Measurements from ENCODE around the gene CCL2.

CCL2 gene

DNA sequence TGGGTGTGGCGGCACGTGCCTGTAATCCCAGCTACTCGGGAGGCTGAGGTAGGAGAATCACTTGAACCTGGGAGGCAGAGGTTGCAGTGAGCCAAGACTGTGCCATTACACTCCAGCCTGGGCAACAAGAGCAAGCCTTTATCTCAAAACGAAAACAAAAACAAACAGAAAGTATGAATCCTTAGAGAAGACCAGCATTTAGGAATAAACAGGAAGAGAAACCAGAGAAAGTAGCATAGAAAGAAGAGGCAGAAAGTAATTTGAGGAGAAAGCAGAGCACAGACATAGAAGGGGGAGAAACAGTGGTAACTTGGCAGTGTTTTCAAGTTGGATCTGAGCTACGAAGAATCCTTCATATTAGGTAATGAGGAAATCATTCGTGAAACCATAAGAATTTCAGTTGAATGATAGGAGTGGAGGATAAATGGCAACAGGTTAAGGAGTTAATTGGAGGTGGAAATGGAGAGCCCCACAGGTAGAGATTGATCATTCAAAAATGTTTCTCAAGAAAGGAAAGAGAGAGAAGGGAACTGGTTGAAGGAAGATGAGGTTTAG is 9.7 kb upstream of the CCL2 start:
- TF ChIP-seq, protein P1, sequence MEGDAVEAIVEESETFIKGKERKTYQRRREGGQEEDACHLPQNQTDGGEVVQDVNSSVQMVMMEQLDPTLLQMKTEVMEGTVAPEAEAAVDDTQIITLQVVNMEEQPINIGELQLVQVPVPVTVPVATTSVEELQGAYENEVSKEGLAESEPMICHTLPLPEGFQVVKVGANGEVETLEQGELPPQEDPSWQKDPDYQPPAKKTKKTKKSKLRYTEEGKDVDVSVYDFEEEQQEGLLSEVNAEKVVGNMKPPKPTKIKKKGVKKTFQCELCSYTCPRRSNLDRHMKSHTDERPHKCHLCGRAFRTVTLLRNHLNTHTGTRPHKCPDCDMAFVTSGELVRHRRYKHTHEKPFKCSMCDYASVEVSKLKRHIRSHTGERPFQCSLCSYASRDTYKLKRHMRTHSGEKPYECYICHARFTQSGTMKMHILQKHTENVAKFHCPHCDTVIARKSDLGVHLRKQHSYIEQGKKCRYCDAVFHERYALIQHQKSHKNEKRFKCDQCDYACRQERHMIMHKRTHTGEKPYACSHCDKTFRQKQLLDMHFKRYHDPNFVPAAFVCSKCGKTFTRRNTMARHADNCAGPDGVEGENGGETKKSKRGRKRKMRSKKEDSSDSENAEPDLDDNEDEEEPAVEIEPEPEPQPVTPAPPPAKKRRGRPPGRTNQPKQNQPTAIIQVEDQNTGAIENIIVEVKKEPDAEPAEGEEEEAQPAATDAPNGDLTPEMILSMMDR (IDR thresholded peaks at IDR 0.05; ENCODE audit: low read depth, low read length) = no peak
- H3K4me3 ChIP-seq (ENCODE audit: low read depth, low read length) = no peak overlapping the region
- DNase-seq (ENCODE audit: low read depth, low spot score) = no peak
- in situ Hi-C loops (cut with HindIII; ENCODE audit: low sequenced_read_pairs) = no loop called here

DNA sequence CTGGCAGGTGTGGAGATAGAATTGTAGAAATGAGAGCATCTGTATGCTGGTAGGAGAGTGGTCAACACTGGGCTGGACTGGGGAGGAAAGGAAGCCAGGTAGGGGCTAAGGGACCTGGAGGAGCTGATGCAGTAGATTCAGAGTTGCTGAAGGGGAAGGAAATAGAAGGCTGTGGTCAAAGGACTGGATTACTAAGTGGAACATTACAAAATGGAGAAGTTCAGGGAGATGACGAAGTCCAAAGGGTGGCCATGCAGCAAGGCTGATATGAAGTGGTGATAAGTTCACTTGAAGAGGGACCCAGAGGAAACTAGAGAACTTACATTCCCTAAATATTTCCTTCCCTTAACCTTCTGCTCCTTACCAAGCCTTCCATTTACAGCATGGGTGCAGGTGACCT is 8.6 kb upstream of the CCL2 start:
- TF ChIP-seq, protein P1 (IDR thresholded peaks at IDR 0.05; ENCODE audit: low read depth, low read length) = no peak
- in situ Hi-C loops (cut with HindIII; ENCODE audit: low sequenced_read_pairs) = no loop called here
- no peak overlapping the region for H3K4me3 ChIP-seq (ENCODE audit: low read depth, low read length)
- no peak for DNase-seq (ENCODE audit: low read depth, low spot score)

DNA sequence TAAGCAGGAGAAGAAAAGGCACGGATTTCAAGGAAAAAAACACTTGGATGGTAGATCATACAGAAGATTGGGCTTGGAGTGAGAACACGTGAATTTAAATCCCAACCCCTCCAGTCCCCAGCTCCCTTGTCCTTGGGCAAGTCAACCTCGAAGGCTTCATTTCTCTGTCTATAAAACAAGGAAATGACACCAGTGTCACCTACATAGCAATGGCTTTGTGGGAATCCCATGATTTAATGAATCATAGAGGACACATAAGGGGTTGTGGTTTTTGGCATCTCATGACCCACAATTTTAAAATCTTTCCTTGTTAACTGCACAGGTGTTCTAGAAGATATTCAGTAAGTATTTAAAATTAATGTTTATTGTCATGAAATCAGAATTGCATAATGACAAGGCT is 8.2 kb upstream of the CCL2 start:
- in situ Hi-C loops (cut with HindIII; ENCODE audit: low sequenced_read_pairs) = no loop called here
- H3K4me3 ChIP-seq (ENCODE audit: low read depth, low read length) = no peak overlapping the region
- DNase-seq (ENCODE audit: low read depth, low spot score) = no peak
- TF ChIP-seq, protein P1 (IDR thresholded peaks at IDR 0.05; ENCODE audit: low read depth, low read length) = no peak

DNA sequence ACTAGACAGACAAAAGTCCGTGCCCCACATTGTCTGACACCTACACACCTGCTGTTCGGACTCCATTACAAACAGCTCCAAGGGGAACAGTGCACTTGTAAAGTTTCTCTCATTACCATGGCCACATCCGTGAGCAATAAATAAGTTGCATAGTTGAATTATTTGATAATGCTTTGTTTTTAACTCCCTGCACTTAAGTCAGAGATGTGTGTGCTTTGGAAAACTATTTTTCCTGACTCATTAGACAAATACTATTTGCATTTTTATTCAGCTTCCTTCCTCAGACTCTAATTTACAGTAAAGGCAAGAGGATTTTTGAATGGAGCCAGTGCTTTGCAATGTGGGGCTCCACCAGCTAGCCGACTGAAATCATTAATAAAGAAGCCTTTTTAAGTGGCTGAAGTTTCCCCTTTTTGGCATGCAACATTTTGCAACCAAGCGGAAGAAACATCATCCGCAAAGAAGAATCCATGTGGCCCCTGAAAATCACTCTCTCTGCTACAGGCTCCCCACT is 6.5 kb upstream of the CCL2 start:
- TF ChIP-seq, protein P1 (IDR thresholded peaks at IDR 0.05; ENCODE audit: low read depth, low read length) = no peak
- in situ Hi-C loops (cut with HindIII; ENCODE audit: low sequenced_read_pairs) = no loop called here
- DNase-seq (ENCODE audit: low read depth, low spot score) = peak; percentile 80
- H3K4me3 ChIP-seq (ENCODE audit: low read depth, low read length) = no peak overlapping the region

DNA sequence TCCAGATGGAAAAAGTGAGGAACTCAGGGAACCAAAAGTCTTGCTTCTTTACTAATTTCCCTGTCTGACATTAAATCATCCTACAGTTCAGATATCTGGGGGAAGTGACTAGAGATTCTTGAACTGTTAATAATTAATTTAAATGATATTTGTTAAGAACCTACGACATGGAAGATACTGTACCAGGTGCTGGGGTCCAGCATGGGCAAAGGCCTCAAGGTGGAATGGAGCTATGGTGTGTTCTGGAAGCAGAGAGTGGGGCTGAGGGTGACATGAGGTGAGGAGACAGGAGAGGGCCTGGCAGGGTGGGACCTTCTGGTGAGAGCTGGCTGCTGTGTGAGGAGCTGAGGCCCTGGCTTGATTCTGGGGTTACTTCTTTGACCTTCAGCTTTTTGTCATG is 6.0 kb upstream of the CCL2 start:
- in situ Hi-C loops (cut with HindIII; ENCODE audit: low sequenced_read_pairs) = no loop called here
- no peak overlapping the region for H3K4me3 ChIP-seq (ENCODE audit: low read depth, low read length)
- DNase-seq (ENCODE audit: low read depth, low spot score) = no peak

DNA sequence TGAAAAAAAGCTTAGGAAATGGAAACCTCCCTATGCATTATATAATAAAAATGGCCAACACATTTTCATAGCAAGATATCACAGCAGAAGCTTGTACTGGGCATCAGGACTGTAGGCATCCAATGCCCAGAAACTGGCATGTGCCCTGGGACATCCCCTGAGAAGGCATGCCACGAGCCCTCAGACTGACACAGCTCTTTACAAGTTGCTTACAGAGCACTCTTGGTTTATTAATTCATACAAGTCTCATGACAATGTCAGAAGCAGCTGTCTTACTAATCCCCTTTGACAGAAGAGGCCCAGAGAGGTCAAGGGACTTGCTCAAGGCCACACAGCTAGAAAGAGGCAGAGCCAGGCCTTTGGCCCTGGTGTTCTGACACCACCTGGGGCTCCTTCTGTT is 5.6 kb upstream of the CCL2 start:
- no peak overlapping the region for H3K4me3 ChIP-seq (ENCODE audit: low read depth, low read length)
- in situ Hi-C loops (cut with HindIII; ENCODE audit: low sequenced_read_pairs) = no loop called here
- TF ChIP-seq, protein P1 (IDR thresholded peaks at IDR 0.05; ENCODE audit: low read depth, low read length) = no peak
- DNase-seq (ENCODE audit: low read depth, low spot score) = no peak

More for the DNA sequence above, 6.0 kb upstream of the CCL2 start:
- TF ChIP-seq, protein P1 (IDR thresholded peaks at IDR 0.05; ENCODE audit: low read depth, low read length) = no peak
